ENCODE measurements around the gene RFT1.

- no peak for TF ChIP-seq POLR2AphosphoS5 (IDR thresholded peaks at IDR 0.05; ENCODE audit: low read depth)
- TF ChIP-seq CTCF (IDR thresholded peaks at IDR 0.05; ENCODE audit: insufficient read depth, low read length): no peak
- TF ChIP-seq REST (IDR thresholded peaks at IDR 0.05; ENCODE audit: insufficient replicate concordance, low read depth): no peak
- peak; percentile 93 for TF ChIP-seq SPI1 (IDR thresholded peaks at IDR 0.05; ENCODE audit: borderline replicate concordance, low read depth)
Observed at GRCh38 chr3:53104762-53105161, 25.5 kb downstream of the RFT1 start.

Measured in HL-60 (cell line).